Sigmoid colon (tissue), 4 donors: ENCODE measurements around the gene ANKS4B.

Experiments used
- CTCF ChIP-seq, 4 experiments: fragments of 450-650 bp in 3 of 4; fragments of 200-600 bp in 1 of 4; IDR thresholded peaks; one replicate each; pipeline ENCODE4 v1.5.1; 2016 to 2019; ENCODE audit warnings: antibody characterized with exemption in 4 of 4, mild to moderate bottlenecking in 3 of 4, moderate library complexity in 2 of 4
- EP300 ChIP-seq, 4 donors: sonication (generic); formaldehyde crosslinking; IDR thresholded peaks; one replicate each; pipeline ENCODE4 v1.6.1; 2017; ENCODE audit warnings: antibody characterized with exemption in 4 of 4

DNA sequence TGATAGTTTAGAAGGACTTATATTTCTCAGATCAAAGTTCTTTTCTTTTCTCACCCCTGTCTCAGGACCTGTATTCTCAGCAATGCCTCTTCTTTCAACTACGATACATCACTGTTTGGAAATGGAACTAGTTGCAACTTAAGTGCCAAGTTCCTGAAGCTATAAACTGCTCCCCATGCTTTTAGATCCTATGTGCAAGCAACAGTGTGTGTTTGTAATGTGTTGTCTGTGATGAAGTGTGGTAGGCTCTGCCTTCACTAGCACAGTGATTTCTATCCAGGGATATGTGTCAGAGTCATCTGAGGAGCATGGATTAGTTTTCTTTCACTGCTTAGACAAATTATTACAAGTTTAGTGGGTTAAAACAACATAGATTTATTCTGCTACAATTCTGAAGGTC is 40.5 kb upstream of the ANKS4B start:
- TF ChIP-seq CTCF (IDR thresholded peaks at IDR 0.05) (no peak), EP300 (IDR thresholded peaks at IDR 0.05) (no peak)
